Endothelial cell of umbilical vein (primary cell): ENCODE measurements around the gene GGT6. TPM values are rescaled to one million over a fixed set of nuclear protein-coding genes. Genes with fewer than 3 reads are reported as not detected.

ENCODE experiments used
- BruUV-seq: library from RNA; stranded (reverse); fragments of 400-500 nt; replicated peaks from 2 replicates; lab custom pipeline; 2021; lab: Mats Ljungman, UMichigan
- CTCF ChIA-PET: fragments of 300-600, 350-600 bp; sonication (Branson Sonifier 250); formaldehyde crosslinking; loops from one replicate; lab custom pipeline; 2021; ENCODE audit warnings: antibody characterized with exemption, inconsistent platforms; lab: Charles Lee
- POLR2A ChIA-PET: fragments of 300-600, 350-600 bp; sonication (Branson Sonifier 250); formaldehyde crosslinking; loops from one replicate; lab custom pipeline; 2021; ENCODE audit warnings: antibody characterized with exemption, inconsistent platforms; lab: Charles Lee
- DNase-seq: peaks from one replicate; pipeline ENCODE4 v3.0.0-alpha.2; 2011; ENCODE audit warnings: low read depth, low spot score
- FAIRE-seq: peaks from 2 replicates; lab custom pipeline; 2011; peaks lifted over from hg19 to GRCh38; lab: Jason Lieb, UNC
- H2AFZ ChIP-seq: 2 replicates; pipeline ENCODE4 v1.6.0; 2012; ENCODE audit warnings: low read depth, low read length, control low read depth, inconsistent platforms
- H3K27ac ChIP-seq: 2 replicates; pipeline ENCODE4 v1.5.1; 2011; ENCODE audit warnings: low read depth, mild to moderate bottlenecking, control low read depth, low read length, moderate library complexity; ENCODE audit not compliant: insufficient read depth
- H3K27me3 ChIP-seq, 2 experiments: 2 replicates each; pipeline versions ENCODE4 v1.6.0 to v1.6.1; 2011; ENCODE audit warnings: low read length in 2 of 2, mixed read lengths in 1 of 2; ENCODE audit not compliant: control insufficient read depth in 2 of 2, insufficient read depth in 2 of 2
- H3K36me3 ChIP-seq, 2 experiments: 2 replicates in 1 of 2; 3 replicates in 1 of 2; pipeline ENCODE4 v1.5.1; 2011; ENCODE audit warnings: low read length in 2 of 2, mild to moderate bottlenecking in 1 of 2, moderate library complexity in 1 of 2; ENCODE audit not compliant: control insufficient read depth in 2 of 2, insufficient read depth in 2 of 2; ENCODE audit errors: extremely low read depth in 1 of 2
- H3K4me1 ChIP-seq: 3 replicates; pipeline ENCODE4 v1.5.1; 2011; ENCODE audit warnings: mild to moderate bottlenecking, low read length; ENCODE audit not compliant: control insufficient read depth, insufficient read depth; ENCODE audit errors: extremely low read depth
- H3K4me2 ChIP-seq: 2 replicates; pipeline ENCODE4 v1.6.1; 2011; ENCODE audit warnings: low read length, control low read depth, mixed read lengths; ENCODE audit not compliant: insufficient read depth
- H3K4me3 ChIP-seq, 3 experiments: fragments of 200-600 bp in 1 of 3; sonication (generic), shearing (Covaris generic) in 1 of 3; replicated peaks in 1 of 3; 2 replicates each; pipeline ENCODE4 v1.5.1; 2011 to 2016; ENCODE audit warnings: control low read depth in 3 of 3, low read length in 3 of 3, mild to moderate bottlenecking in 2 of 3, inconsistent platforms in 1 of 3, low read depth in 1 of 3, moderate library complexity in 1 of 3; ENCODE audit not compliant: insufficient read depth in 1 of 3
- H3K79me2 ChIP-seq: 2 replicates; pipeline ENCODE4 v1.6.0; 2012; ENCODE audit warnings: low read length, inconsistent platforms; ENCODE audit not compliant: control insufficient read depth, insufficient read depth
- H3K9ac ChIP-seq: replicated peaks from 2 replicates; pipeline ENCODE3; 2011; ENCODE audit warnings: low read length, control low read depth; ENCODE audit not compliant: insufficient read depth; ENCODE audit errors: extremely low read depth
- H3K9me1 ChIP-seq: replicated peaks from 3 replicates; pipeline ENCODE4 v1.6.0; 2011; ENCODE audit warnings: mild to moderate bottlenecking, low read length; ENCODE audit not compliant: control insufficient read depth, insufficient read depth; ENCODE audit errors: extremely low read depth
- H3K9me3 ChIP-seq: replicated peaks from 2 replicates; pipeline ENCODE4 v1.5.1; 2012; ENCODE audit warnings: low read length, inconsistent platforms; ENCODE audit not compliant: control insufficient read depth, insufficient read depth
- H4K20me1 ChIP-seq: replicated peaks from 2 replicates; pipeline ENCODE3; 2011; ENCODE audit warnings: mild to moderate bottlenecking, low read length; ENCODE audit not compliant: control insufficient read depth, insufficient read depth; ENCODE audit errors: extremely low read depth
- CTCF ChIP-seq, 2 donors: IDR thresholded peaks; 1 replicate in 1 of 2; 2 replicates in 1 of 2; pipeline ENCODE4 v1.5.1; 2011; ENCODE audit warnings: low read length in 2 of 2, mild to moderate bottlenecking in 2 of 2, moderate library complexity in 2 of 2, control low read depth in 1 of 2, inconsistent platforms in 1 of 2, low read depth in 1 of 2; ENCODE audit not compliant: insufficient read depth in 1 of 2; ENCODE audit errors: extremely low read depth in 1 of 2
- EZH2 ChIP-seq: IDR thresholded peaks from 2 replicates; pipeline ENCODE4 v1.6.1; 2012; ENCODE audit warnings: borderline replicate concordance, low read depth, mild to moderate bottlenecking, moderate library complexity, low read length, inconsistent platforms; ENCODE audit not compliant: severe bottlenecking
- FOS ChIP-seq: IDR thresholded peaks from 2 replicates; pipeline ENCODE4 v1.6.1; 2011; ENCODE audit warnings: mild to moderate bottlenecking, low read length, moderate library complexity, borderline replicate concordance; ENCODE audit not compliant: insufficient read depth
- JUN ChIP-seq: IDR thresholded peaks from 2 replicates; pipeline ENCODE4 v1.6.1; 2011; ENCODE audit warnings: borderline replicate concordance, low read depth; ENCODE audit not compliant: insufficient read length, insufficient read depth
- MYC ChIP-seq: IDR thresholded peaks from one replicate; pipeline ENCODE4 v1.6.1; 2011; ENCODE audit warnings: mild to moderate bottlenecking, low read depth, low read length
- POLR2A ChIP-seq: IDR thresholded peaks from 2 replicates; pipeline ENCODE4 v1.6.1; 2012; ENCODE audit warnings: low read depth, mild to moderate bottlenecking, control low read depth, low read length
- POLR2AphosphoS5 ChIP-seq: IDR thresholded peaks from 2 replicates; pipeline ENCODE4 v1.6.1; 2012; ENCODE audit warnings: low read depth, mild to moderate bottlenecking, control low read depth, low read length, moderate library complexity; ENCODE audit not compliant: insufficient read depth
- dilution Hi-C: fragments of 300-500 bp; cut with MboI; formaldehyde crosslinking; loops from one replicate; pipeline ENCODE4 v1.15.0; 2019; ENCODE audit warnings: low sequenced_read_pairs; ENCODE audit not compliant: extremely low pct_ligation_motif_present
- intact Hi-C: fragments of 100-400 bp; cut with micrococcal nuclease; formaldehyde crosslinking; loops from one replicate; pipeline ENCODE4 v1.10.0; 2022
- polyA plus RNA-seq, 4 experiments: library from polyadenylated mRNA; depleted of rRNA in 3 of 4; stranded (reverse) in 3 of 4; unstranded in 1 of 4; fragments of >200 nt; gene quantifications; 2 replicates each; pipeline versions ENCODE4 v1.2.1 to v1.2.3, GENCODE V29; 2011 to 2012; ENCODE audit warnings: missing spikeins in 1 of 4
- total RNA-seq: library from RNA; stranded (reverse); gene quantifications from 2 replicates; pipeline ENCODE4 v1.2.3, GENCODE V29; 2021

The GGT6 gene
- total and polyA plus RNA-seq, 2 donors (not counting 3 experiments of a cell fraction or from before 2014, with no cell fraction given) = not detected

GRCh38 chr17:4559139-4559791, 1.1 kb downstream of the GGT6 start:
- no peak for FAIRE-seq
- no peak for DNase-seq
- CTCF ChIA-PET = no interaction called here
- no peak overlapping the region for H3K9ac ChIP-seq
- no peaks in the 10 kb centered on the region for H3K9me3 ChIP-seq
- TF ChIP-seq POLR2A (no peak), MYC (no peak), CTCF (IDR thresholded peaks at IDR 0.05; ENCODE audit: extremely low read depth in 1 of 2, insufficient read depth in 1 of 2, low read depth in 1 of 2, low read length in 2 of 2) (no peak)
- H3K4me3 ChIP-seq = no peak overlapping the region
- peaks cover 0 to 1% of the 10 kb centered on the region in 2 experiments for H3K27me3 ChIP-seq
- no peaks in the 10 kb centered on the region for H3K36me3 ChIP-seq
- no peaks in the 10 kb centered on the region for H3K9me1 ChIP-seq
- POLR2A ChIA-PET = no interaction called here
- no peak overlapping the region for H2AFZ ChIP-seq
- peaks cover 9% of the 10 kb centered on the region for H3K4me1 ChIP-seq
- no peaks in the 10 kb centered on the region for H4K20me1 ChIP-seq
- H3K4me2 ChIP-seq = no peak overlapping the region
- H3K27ac ChIP-seq = no peak overlapping the region
- dilution Hi-C loops (no loop called here), intact Hi-C loops (no loop called here)
- no TSS peak for BruUV-seq
- peaks cover 9% of the 10 kb centered on the region for H3K79me2 ChIP-seq

- intact Hi-C loops (no loop called here), dilution Hi-C loops (no loop called here)
- BruUV-seq = no TSS peak
- Histone ChIP-seq H3K27me3 (peaks cover 0 to 1% of the 10 kb centered on the region in 2 experiments), H3K4me3 (no peak overlapping the region), H3K9ac (no peak overlapping the region), H4K20me1 (no peaks in the 10 kb centered on the region), H3K79me2 (peaks cover 17% of the 10 kb centered on the region), H2AFZ (no peak overlapping the region), H3K4me1 (peaks cover 17% of the 10 kb centered on the region), H3K9me1 (no peaks in the 10 kb centered on the region), H3K27ac (no peak overlapping the region), H3K36me3 (peaks cover 0 to 2% of the 10 kb centered on the region in 2 experiments), H3K9me3 (no peaks in the 10 kb centered on the region), H3K4me2 (no peak overlapping the region)
- no peak for DNase-seq
- POLR2A ChIA-PET = no interaction called here
- CTCF ChIA-PET = no interaction called here
- no peak for TF ChIP-seq FOS
- TF ChIP-seq POLR2AphosphoS5 = no peak
- no peak for TF ChIP-seq JUN
- no peak for TF ChIP-seq EZH2
- no peak for FAIRE-seq
Observed at GRCh38 chr17:4558347-4558971, 1.9 kb downstream of the GGT6 start.
